ENCODE results near the gene AKAP12.

The AKAP12 gene

GRCh38 chr6:151279891-151280290 is 40.1 kb downstream of the AKAP12 start:
- H2AFZ ChIP-seq (ENCODE audit: low read length): no peak overlapping the region
- H4K20me1 ChIP-seq (ENCODE audit: insufficient read depth, low read length): no peaks in the 10 kb centered on the region
- no peak overlapping the region for H3K4me2 ChIP-seq (ENCODE audit: low read depth, low read length)
- no peak overlapping the region for H3K9ac ChIP-seq (ENCODE audit: low read length)
- no peak overlapping the region for H3K27ac ChIP-seq (ENCODE audit: low read length)
- no peaks in the 10 kb centered on the region for H3K9me2 ChIP-seq (replicated peaks; ENCODE audit: insufficient read depth, low read length)
- H3F3A ChIP-seq (ENCODE audit: insufficient read depth, low read length): no peaks in the 10 kb centered on the region
- H3K4me1 ChIP-seq (ENCODE audit: low read length): no peaks in the 10 kb centered on the region
- no peak for TF ChIP-seq EZH2 (optimal IDR thresholded peaks at IDR 0.05; ENCODE audit: low read depth, low read length)
- no peak for TF ChIP-seq EZH2phosphoT487 (IDR thresholded peaks at IDR 0.05; ENCODE audit: low read length)
- no peak for TF ChIP-seq CTCF (IDR thresholded peaks at IDR 0.05; ENCODE audit: low read length)
- H3K79me2 ChIP-seq (ENCODE audit: low read length): no peaks in the 10 kb centered on the region
- H3K9me3 ChIP-seq (replicated peaks; ENCODE audit: insufficient read depth, low read length): no peaks in the 10 kb centered on the region
- no peak overlapping the region for H3K4me3 ChIP-seq (ENCODE audit: low read length)
- DNase-seq: no peak
- no peaks in the 10 kb centered on the region for H3K27me3 ChIP-seq (replicated peaks; ENCODE audit: insufficient read depth, low read length)
- H3K36me3 ChIP-seq (replicated peaks; ENCODE audit: insufficient read depth, low read length): no peaks in the 10 kb centered on the region

DNA sequence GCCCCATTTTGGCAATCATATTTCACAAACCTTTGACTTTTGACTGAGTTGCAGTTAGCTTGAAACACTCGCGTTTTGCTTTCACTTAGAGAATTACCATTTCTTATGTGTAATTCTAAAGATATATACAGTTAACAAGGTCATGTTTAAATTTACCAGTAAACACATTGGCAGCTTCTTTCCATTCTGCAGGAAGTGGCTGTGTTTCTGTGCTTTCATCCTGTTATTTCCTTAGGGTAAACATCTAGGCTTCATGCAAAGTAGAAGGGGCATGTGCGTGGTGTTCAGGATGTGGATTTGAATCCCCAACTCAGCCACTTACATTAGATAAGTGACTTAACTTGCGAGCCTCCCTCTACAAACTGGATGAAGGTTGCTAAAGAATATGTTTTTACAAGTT is 41.1 kb downstream of the AKAP12 start:
- Histone ChIP-seq H3K27ac (ENCODE audit: low read length) (no peak overlapping the region), H4K20me1 (ENCODE audit: insufficient read depth, low read length) (no peaks in the 10 kb centered on the region), H3K27me3 (replicated peaks; ENCODE audit: insufficient read depth, low read length) (no peaks in the 10 kb centered on the region), H3K9me2 (replicated peaks; ENCODE audit: insufficient read depth, low read length) (no peaks in the 10 kb centered on the region), H3F3A (ENCODE audit: insufficient read depth, low read length) (no peaks in the 10 kb centered on the region), H3K36me3 (replicated peaks; ENCODE audit: insufficient read depth, low read length) (no peaks in the 10 kb centered on the region), H3K4me1 (ENCODE audit: low read length) (no peaks in the 10 kb centered on the region), H2AFZ (ENCODE audit: low read length) (no peak overlapping the region), H3K9ac (ENCODE audit: low read length) (no peak overlapping the region), H3K9me3 (replicated peaks; ENCODE audit: insufficient read depth, low read length) (no peaks in the 10 kb centered on the region), H3K4me2 (ENCODE audit: low read depth, low read length) (no peak overlapping the region), H3K4me3 (ENCODE audit: low read length) (no peak overlapping the region), H3K79me2 (ENCODE audit: low read length) (no peaks in the 10 kb centered on the region)
- no peak for DNase-seq
- TF ChIP-seq CTCF (IDR thresholded peaks at IDR 0.05; ENCODE audit: low read length) (no peak), EZH2 (optimal IDR thresholded peaks at IDR 0.05; ENCODE audit: low read depth, low read length) (no peak), EZH2phosphoT487 (IDR thresholded peaks at IDR 0.05; ENCODE audit: low read length) (no peak)

DNA sequence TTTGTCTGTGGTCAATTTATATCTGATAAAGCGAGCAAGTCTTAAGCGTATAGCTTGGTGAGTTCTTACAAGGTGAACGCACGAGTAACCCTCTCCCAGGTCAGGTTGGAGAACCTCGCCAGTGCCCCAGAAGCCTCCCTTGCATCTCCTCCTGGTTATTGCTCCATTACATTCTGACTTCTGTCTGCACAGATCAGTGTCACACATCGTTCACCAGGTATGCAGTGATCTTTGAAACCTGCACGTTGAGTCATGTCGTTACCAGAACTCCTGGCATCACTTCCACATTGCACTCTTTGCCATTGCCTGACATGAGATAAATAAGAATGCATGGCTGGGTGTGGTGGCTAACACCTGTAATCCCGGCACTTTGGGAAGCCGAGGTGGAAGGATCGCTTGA is 44.2 kb downstream of the AKAP12 start:
- Histone ChIP-seq H2AFZ (ENCODE audit: low read length) (no peak overlapping the region), H4K20me1 (ENCODE audit: insufficient read depth, low read length) (no peaks in the 10 kb centered on the region), H3K4me1 (ENCODE audit: low read length) (no peaks in the 10 kb centered on the region), H3K4me3 (ENCODE audit: low read length) (no peak overlapping the region), H3F3A (ENCODE audit: insufficient read depth, low read length) (no peaks in the 10 kb centered on the region), H3K9ac (ENCODE audit: low read length) (no peak overlapping the region), H3K27ac (ENCODE audit: low read length) (no peak overlapping the region), H3K79me2 (ENCODE audit: low read length) (no peaks in the 10 kb centered on the region), H3K27me3 (replicated peaks; ENCODE audit: insufficient read depth, low read length) (no peaks in the 10 kb centered on the region), H3K36me3 (replicated peaks; ENCODE audit: insufficient read depth, low read length) (no peaks in the 10 kb centered on the region), H3K4me2 (ENCODE audit: low read depth, low read length) (no peak overlapping the region), H3K9me3 (replicated peaks; ENCODE audit: insufficient read depth, low read length) (no peaks in the 10 kb centered on the region), H3K9me2 (replicated peaks; ENCODE audit: insufficient read depth, low read length) (no peaks in the 10 kb centered on the region)
- no peak for DNase-seq
- no peak for TF ChIP-seq CTCF (IDR thresholded peaks at IDR 0.05; ENCODE audit: low read length)
- TF ChIP-seq EZH2 (optimal IDR thresholded peaks at IDR 0.05; ENCODE audit: low read depth, low read length): no peak
- no peak for TF ChIP-seq EZH2phosphoT487 (IDR thresholded peaks at IDR 0.05; ENCODE audit: low read length)

Measured in MM.1S (cell line).